Germinal center (tissue), 1 donor: Measurements from ENCODE around the gene VWCE.

Source experiments
- DNase-seq: peaks from one replicate; pipeline ENCODE4 v3.0.0; 2012; ENCODE audit warnings: mixed read lengths, low spot score

Gene VWCE

DNA sequence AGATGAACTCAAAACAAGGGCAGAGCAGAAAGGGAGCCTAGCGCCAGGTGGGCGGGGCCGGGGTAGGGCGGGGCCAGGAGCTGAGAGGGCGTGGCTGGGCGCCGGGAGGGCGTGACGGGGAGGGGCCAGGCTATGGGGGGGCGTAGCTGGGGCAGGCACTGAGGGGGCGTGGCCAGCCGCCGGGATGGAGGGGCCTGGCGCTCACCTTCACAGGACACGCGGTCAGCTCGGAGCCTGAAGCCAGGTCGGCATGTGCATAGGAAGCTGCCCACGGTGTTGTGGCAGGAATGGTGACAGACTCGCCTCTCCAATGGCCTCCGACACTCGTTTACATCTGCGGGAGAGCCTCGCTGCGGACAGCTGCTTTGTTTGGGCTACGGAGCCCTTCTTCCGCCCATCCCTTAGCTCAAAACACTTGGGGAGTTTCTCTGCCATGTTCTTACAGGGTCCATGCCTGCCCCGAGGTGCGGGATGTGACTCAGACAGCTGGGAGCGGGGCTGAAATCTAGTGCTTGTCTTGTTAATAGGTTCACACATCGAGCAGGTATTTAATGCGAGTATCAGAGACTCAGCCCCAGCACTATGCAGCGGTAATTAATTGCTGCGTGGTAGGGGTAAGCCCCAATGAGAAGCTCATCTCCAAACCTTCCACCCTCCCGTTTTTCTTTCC, 13.4 kb downstream of the VWCE start:
- DNase-seq, result peak; percentile 63

DNA sequence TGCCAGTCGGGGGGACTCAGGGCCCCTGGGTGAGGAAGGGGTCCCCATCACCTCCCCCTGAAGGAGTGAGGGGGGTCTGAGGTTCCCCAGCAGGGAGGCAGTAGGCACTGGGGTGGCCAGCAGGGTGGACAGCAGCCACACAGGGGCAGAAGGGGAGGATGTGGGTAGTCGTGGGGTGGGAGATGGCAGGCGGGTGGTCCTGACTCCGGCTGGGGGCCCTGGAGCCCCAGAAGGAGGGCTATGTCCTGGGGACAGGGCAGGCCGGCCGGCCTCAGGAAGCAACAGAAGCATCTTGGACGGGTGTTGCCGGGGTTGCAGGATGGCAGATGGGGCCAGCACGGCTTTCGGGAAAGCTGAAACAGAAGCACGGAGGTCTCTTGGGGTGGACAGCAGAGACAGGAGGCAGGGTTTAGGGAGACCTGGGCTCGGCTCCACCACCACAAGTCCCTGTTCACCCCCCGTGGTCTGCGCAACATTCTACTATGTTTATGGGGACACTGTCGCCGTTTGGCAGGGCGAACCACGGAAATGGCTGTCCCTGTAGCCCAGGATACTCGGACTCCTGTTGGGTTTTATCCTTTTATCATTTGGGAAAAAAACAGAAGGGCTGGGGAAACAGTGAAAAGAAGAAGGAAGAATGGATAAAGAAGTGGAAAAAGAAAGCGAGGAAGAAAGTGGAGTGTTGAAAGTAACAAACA, 14.1 kb downstream of the VWCE start:
- no peak for DNase-seq

DNA sequence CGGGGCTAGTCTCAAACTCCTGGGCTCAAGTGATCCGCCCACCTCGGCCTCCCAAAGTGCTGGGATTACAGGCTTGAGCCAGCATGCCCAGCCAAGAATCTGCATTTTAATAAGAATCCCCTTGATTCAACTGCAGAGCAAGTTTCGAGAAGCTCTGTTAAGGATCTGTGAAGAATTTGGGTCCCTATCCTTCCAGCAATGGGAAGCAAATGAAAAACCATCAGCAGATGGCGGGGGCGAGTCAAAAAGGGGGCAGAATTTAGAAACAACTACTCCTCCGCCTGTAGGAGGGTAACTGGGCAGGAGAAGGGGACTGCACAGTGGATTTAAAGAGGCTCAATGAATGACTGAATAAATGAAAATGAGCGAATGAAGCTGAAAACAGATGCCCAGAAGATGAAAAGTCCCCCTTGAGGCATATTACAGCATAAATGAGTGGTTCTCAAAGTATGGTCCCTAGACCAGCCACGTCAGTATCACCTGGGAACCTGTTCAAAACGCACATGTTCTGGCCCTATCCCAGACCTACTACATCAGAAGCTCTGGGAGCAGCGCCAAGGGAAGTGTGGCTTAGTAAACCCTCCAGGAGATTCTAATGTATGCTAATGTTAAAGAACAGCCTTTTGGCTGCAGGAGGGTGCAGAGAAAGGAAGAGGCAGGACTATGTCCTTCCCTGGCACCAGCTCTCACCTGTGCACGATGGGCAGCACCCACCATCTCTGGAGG, 15.0 kb downstream of the VWCE start:
- DNase-seq, result no peak

DNA sequence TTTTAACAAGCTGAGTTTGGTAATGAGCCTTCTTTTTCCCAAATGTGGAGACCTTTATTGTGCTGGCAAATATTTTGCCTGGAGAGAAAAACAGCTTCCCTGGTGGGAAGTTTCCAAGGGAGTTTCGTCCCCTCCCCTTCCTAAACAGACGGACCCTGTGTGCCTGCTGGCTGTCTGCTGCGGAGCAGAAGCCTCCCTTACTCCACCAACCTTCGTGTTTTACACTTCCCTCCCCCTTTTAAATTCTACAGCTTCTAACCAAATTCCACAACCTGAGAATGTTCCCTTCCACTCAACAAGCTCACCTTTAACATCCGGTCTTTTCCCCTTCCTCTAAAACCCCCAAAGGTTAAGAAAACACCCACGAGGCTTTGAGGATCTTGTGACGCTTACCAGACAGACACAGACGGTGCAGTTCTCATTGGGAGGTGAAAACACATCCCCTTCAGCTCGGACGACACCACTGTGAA, 17.1 kb downstream of the VWCE start:
- DNase-seq, result no peak

DNA sequence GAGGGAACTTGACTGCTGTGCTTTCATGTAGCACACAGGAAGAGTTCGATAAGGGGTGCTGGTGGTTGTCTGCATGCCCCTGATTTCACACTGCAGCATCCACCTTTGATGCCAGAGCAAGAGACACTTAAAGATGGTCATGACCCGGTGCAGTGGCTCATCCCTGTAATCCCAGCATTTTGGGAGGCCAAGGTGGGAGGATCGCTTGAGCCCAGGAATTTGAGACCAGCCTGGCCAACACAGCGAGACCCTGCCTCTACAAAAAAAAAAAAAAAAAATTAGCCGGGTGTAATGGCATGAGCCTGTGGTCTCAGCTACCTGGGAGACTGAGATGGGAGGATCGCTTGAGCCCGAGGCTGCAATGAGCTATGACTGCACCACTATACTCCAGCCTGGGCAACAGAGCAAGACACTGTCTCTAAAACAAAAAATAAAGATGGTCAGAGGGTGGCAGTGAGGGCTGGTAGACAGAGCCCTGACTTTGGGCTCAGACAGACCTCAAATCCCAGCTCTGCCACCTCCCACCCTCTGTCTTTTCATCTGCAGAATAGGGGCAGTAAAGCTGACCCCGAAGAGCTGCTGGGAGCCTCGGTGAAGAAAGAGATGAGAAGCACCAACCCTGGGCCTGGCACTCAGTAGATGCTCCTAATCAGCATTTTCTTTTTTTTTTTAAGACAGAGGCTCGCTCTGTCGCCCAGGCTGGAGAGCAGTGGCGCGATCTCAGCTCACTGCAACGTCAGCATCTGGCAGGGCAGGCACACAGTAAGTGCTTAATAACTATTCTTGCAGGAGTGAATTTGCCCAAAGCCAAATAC, 17.7 kb downstream of the VWCE start:
- DNase-seq, result no peak

DNA sequence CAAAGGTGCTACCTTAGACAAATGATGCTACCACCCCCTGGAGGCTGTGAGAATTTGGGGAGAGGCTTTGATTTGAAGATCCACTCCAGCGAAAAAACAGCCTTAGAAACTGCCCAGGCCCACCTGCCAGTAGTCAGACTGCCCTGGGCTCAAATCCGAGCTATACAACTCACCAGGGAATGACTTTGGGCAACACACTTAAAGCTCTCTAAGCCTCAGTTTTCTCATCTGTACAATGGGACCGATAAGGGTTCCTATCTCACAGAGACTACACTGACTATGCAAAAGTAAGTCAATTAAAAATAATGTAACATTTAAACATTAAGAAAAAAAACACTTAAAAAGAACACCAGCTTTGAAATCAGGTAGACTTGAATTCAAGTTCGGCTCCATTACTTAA, 19.9 kb downstream of the VWCE start:
- no peak for DNase-seq

DNA sequence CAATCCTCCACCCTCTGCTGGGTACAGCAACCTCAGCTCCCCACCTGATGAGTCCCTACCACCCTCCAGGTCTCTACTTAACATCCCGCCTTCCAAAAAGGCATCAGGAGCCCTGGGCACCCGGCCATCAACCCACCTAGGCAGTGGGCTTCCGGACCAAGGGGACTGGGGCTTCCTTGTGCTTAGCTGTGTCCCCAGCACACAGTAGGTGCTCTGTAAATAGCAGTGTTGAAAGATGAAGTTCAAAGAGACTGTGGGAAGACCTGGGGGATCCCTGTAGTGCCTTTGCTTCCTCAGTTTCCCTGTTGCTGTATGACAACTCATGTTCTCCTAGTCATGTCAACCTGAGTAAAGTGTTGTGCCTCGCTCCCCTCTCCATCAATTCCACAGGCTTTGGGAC, 21.0 kb downstream of the VWCE start:
- no peak for DNase-seq

DNA sequence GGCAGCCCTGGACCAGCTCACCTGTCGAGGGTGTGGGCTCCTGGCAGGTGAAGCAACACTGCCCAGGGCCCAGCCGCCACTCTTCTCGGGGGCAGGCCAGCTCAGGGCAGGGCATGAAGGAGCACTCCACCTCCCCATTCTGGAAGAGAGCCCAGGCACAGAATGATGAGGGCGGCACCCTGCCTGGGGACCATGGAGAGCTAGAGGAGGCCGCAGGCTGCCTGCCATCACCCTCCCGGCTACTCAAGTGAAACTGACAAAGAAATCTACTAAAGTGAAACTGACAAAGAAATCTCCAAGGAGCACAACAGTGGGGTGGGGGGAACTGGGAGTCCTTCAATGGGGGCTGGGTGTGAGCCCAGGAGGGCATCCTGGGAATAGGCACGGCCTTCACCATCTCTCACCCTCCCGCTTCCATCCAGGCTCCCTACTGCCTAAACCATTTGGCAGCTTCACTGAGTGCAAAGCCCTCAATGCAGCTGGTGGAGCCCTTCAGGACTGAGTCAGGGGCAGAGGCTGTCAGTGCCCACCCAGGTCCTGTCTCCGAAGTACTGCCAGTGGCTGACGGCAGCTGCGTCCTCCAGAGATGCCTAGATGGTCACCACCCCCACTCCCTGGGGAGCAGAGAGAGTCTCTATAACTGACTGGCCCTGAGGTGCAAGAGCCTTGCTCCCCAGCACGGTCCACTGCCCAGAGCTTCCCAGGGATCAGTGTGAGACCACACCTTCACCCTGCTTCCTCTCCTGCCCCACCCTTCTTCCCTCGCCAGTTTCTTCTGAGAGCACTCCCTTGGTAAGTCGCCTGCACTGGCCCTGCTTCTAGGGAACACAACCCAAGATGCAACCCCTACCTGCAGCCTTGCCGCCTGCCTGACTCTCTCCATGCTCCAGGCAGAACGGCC, 21.7 kb downstream of the VWCE start:
- no peak for DNase-seq

DNA sequence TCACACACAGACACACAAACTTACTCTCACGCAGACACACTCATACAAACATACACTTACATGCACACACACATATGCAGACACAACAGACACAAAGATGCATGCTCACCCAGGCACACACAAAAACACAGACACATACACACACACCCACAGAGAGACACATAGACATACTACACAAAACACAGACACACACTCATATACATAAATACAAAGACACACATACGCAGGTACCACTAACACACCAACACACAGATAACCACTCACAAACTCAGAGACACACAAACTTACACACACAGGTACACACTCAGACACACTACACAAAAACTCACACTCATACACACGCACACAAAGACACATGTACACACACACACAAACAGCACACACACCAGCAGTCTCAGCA, 22.4 kb downstream of the VWCE start:
- DNase-seq, result no peak

DNA sequence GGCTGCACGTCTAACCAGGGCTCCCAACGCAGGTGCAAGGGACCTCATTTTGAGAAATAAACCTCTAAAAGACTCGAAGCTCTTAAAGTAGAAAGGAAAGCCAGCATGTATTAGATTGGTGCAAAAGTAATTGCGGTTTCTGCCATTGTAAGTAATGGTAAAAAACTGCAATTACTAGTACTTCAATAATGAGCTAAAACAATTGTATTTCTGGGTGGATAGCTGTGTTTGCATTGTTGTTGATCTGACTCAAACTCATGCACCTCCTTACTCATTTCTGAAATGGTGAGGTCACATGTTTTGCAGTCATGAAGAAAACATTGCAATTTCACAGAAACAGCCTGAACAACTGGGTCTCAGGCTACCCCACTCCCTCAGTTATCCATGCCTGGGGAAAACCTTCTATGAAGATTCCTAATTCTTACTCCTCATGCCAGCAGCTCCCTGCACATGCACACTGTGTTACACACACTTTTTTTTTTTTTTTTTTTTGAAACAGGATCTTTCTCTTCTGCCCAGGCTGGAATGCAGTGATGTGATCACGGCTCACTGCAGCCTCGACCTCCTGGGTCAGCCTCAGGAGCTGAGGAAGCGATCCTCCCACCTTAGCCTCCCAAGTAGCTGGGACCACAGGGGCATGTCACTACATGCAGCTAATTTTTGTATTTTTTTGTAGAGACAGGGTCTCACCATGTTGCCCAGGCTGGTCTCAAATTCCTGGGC, 24.6 kb downstream of the VWCE start:
- no peak for DNase-seq

DNA sequence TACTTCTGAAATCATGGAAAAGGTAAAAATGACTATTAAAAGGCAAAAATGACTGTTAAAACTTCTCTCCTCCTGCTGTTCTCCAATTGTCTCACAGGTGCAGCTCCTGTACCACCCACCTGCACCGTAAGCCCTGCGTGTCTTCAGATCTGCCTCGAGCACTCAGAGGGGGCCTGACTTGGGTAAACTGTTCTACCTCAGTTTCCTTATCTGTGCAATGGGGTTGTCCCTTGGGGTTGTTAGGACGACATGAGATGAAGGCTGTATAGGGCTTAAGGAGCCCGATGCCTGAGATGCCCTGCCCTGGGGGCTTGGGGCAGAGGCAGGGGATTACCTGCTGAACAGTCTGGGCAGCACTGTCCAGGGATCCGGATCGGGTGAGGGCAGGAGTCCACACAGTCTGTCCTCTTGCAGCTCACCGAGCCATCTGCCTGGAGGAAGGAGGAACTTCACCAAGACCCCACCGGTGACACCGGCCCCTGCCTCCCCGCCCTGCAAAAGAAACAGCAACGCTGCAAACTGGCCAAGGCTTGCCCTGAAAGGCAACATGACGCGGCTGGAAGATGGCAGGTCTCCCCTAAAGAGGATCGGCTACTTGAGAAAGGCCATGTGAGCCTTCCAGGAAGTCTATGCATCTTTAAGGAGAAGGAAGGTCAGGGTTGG, 26.4 kb downstream of the VWCE start:
- no peak for DNase-seq

DNA sequence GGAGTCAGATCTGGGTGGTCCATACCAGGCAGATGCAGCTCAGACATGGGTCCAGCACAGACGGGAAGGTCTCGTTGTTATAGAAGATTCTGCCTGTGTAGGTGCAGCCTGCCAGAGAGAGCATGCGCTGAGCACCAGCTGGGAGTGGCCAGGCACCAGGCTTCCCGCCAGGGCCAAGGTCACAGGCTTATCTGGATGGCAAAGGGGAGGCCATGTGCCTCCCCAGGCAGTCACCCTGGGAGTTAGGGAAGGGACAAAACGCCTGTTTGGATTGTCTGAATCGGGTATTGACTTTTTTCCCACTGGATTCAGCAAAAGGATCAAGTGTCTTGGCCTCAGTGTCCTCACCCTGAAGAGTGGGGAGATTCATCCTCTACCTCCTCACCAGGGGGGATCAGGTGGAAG, 27.7 kb downstream of the VWCE start:
- no peak for DNase-seq

DNA sequence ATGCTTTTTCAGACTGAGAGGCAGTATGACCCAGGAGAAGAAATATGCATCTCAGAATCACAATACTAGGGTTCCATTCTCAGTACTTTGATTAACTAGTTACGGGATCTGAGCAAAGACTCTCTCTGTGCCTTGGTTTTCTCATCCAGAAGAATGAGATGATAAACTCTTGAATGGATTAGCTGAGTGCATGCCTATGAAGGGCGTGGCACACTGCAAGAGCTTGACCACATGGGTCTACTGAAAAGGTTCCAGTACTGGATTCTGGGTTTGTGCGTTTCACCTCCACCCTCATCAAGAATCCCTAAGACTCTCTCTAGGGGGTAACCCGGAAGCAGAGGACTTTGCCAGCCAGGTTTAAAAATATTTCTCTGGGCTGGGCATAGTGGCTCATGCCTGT, 28.5 kb downstream of the VWCE start:
- no peak for DNase-seq

DNA sequence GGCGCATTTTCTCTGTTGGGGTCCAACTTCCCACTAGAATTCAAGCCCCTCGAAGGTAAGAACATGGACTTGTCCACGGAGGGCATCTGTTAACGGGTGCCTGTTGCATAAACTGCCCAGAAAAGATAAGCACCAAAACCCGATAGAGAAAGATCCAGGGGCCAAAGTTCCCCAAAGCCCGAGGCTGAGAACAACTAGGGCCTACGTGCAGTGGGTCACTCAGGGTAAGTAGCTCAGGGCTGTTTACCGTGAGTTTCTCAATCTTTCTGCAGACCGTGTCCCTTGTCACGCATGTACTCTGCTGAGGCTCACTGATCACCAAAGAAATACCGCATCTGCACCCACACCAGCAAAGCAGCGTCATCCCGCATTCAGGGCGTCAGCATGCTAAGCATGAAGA, 29.8 kb downstream of the VWCE start:
- no peak for DNase-seq

DNA sequence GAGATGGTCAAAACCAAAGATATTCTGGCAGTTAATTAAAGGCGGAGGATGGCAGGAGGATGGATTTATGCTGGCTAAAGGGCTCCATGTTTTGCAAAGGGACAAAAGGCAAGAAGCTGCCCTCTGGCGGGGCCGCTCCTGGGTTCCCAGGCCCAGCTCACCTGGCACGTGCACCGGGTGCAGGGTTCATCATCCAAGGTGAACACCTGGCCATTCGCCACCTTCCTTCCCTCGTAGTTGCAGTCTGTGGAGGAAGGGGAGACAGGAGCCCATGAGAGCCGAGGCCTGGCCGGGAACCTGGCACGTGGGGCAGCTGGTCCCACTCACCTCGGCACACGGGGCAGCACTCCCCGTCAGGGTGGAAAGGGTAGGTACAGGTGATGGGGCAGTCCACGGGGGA, 30.3 kb downstream of the VWCE start:
- no peak for DNase-seq

DNA sequence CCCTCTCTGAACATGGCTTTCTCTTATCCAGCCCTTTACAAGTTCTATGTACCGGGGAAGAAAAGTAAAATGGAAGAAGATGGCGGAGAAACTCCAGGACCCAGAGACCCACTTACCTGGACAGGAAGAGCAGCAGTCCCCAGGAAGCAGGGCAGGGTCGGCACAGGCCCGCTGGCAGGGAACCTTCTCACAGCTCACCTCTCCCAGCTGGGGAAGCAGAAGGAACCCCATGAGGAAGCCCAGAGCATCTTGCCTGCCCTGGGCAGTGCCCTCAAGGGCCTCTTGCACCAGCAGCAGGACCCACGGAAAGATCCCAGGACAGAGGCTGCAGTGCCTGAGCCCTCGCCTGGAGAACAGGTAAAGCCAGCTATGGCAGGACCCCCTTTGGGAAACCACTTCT, 30.7 kb downstream of the VWCE start:
- no peak for DNase-seq

DNA sequence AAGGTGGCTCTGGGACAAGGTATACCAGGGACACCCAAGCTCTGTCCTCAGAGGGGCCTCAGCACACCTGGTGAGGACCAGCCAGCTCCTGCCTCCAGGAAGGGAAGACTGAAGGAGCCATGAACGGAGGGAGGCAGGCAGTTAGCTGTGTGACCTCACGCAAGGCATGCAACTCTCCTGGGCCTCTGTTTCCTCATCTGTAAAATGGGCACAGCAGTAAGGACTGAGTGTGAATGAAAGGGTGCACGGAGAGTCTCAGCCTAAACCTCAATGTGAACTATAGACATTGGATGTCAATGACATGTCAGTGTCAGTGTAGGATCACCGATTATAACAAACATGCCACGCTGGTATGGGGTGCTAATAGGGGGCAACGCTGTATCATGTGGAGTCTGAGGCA, 35.8 kb downstream of the VWCE start:
- no peak for DNase-seq

DNA sequence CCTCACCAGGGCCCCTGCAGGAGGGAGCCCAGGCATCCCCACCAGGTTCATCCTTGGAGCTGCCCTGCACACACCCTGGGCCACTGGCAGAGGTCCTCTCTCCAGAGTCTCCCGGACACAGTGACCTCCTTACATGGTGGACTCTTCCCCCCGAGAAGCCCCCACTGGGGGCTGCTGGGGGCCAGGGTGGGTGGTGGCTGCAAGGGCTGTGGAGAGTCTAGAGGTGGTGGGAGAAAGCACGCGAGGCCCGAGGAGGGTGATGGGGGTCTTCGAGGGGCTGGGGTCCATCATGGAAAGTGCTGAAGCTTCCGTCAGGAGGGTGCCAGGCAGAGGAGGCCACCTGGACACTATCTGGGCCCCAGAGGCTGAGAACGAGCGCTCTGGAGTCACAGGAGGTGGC, 36.6 kb downstream of the VWCE start:
- no peak for DNase-seq

DNA sequence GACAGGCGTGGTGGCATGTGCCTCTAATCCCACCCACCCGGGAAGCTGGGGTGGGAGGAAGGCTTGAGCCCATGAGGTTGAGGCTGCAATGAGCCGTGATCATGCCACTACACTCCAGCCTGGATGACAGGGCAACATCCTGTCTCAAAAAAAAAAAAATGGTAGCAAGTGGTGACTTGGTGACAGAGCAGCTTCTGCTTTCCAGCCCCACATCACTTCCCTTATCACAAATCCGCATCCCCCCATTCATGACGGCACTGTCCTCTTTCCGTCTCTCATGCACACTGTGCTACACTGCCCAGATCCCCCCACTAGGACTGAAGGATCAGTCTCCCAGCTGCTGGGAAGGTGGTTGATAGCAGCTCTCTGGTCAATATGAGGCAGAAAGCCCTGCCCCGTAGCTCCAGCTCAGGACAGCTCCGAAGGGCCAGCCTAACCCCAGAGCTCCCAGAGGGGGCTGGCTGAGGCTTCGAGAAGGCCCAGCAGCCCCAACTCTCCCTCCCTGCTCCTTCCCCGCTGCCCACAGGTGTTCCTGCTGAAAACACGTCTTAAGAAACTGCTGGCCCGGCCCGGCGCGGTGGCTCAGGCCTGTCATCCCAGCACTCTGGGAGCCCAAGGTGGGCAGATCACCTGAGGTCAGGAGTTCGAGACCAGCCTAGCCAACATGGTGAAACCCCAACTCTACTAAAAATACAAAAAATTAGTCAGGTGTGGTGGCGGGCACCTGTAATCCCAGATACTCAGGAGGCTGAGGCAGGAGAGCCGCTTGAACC, 38.2 kb downstream of the VWCE start:
- no peak for DNase-seq
